Liver (tissue), 9 donors: ENCODE measurements around the gene UBE2R2. TPM values are rescaled to one million over a fixed set of nuclear protein-coding genes. Genes with fewer than 3 reads are reported as not detected.

Experiments used
- DNase-seq: peaks from one replicate; pipeline ENCODE4 v3.0.0-alpha.2; 2017; ENCODE audit warnings: low spot score
- H3K27ac ChIP-seq, 2 donors: one replicate each; pipeline ENCODE4 v1.7.0; 2013; ENCODE audit warnings: inconsistent platforms in 2 of 2, low read length in 2 of 2, control low read depth in 1 of 2, low read depth in 1 of 2, mild to moderate bottlenecking in 1 of 2
- H3K27me3 ChIP-seq, 4 donors: one replicate each; pipeline versions ENCODE4 v1.6.1 to v1.7.0; 2013; ENCODE audit warnings: low read length in 3 of 4, inconsistent platforms in 1 of 4, mild to moderate bottlenecking in 1 of 4, moderate library complexity in 1 of 4; ENCODE audit not compliant: control insufficient read depth in 4 of 4, insufficient read depth in 4 of 4
- H3K36me3 ChIP-seq, 4 donors: one replicate each; pipeline versions ENCODE4 v1.6.1 to v1.7.0; 2013; ENCODE audit warnings: low read length in 3 of 4, mild to moderate bottlenecking in 3 of 4, low read depth in 1 of 4, moderate library complexity in 1 of 4; ENCODE audit not compliant: control insufficient read depth in 4 of 4, insufficient read depth in 3 of 4
- H3K4me1 ChIP-seq, 4 donors: one replicate each; pipeline versions ENCODE4 v1.6.1 to v1.7.0; 2013; ENCODE audit warnings: low read length in 3 of 4, mild to moderate bottlenecking in 3 of 4, moderate library complexity in 1 of 4; ENCODE audit not compliant: control insufficient read depth in 4 of 4, insufficient read depth in 4 of 4
- H3K4me3 ChIP-seq, 3 donors: one replicate each; pipeline versions ENCODE4 v1.6.1 to v1.7.0; 2013; ENCODE audit warnings: low read length in 3 of 3, control low read depth in 1 of 3, low read depth in 1 of 3, mild to moderate bottlenecking in 1 of 3
- H3K9ac ChIP-seq, 2 donors: one replicate each; pipeline ENCODE4 v1.7.0; 2013; ENCODE audit warnings: low read length in 2 of 2, mild to moderate bottlenecking in 2 of 2, moderate library complexity in 2 of 2, control low read depth in 1 of 2, low read depth in 1 of 2
- H3K9me3 ChIP-seq, 4 donors: one replicate each; pipeline versions ENCODE4 v1.6.1 to v1.7.0; 2013; ENCODE audit warnings: low read length in 3 of 4; ENCODE audit not compliant: control insufficient read depth in 4 of 4
- EGR1 ChIP-seq, 2 donors: IDR thresholded peaks; 2 replicates each; pipeline ENCODE4 v1.6.1; 2016 to 2018; ENCODE audit warnings: antibody characterized with exemption in 2 of 2, low read depth in 2 of 2
- FOXA2 ChIP-seq: IDR thresholded peaks from 2 replicates; pipeline ENCODE4 v1.6.1; 2016; ENCODE audit warnings: antibody characterized with exemption
- GABPA ChIP-seq, 2 donors: IDR thresholded peaks in 1 of 2; conservative IDR thresholded peaks in 1 of 2; 2 replicates each; pipeline ENCODE4 v1.6.1; 2016; ENCODE audit warnings: antibody characterized with exemption in 2 of 2, mild to moderate bottlenecking in 1 of 2, moderate library complexity in 1 of 2
- HNF4G ChIP-seq: IDR thresholded peaks from 2 replicates; pipeline ENCODE4 v1.6.1; 2016; ENCODE audit warnings: antibody characterized with exemption
- JUND ChIP-seq, 2 donors: IDR thresholded peaks; 2 replicates each; pipeline ENCODE4 v1.6.1; 2016; ENCODE audit warnings: antibody characterized with exemption in 2 of 2
- RAD21 ChIP-seq, 2 donors: IDR thresholded peaks; 2 replicates each; pipeline ENCODE4 v1.6.1; 2016; ENCODE audit warnings: antibody characterized with exemption in 2 of 2, mild to moderate bottlenecking in 2 of 2
- RXRA ChIP-seq, 2 donors: IDR thresholded peaks; 2 replicates each; pipeline ENCODE4 v1.6.1; 2017 to 2018; ENCODE audit warnings: antibody characterized with exemption in 2 of 2, mild to moderate bottlenecking in 1 of 2
- TAF1 ChIP-seq: conservative IDR thresholded peaks from 2 replicates; pipeline ENCODE4 v1.6.1; 2016; ENCODE audit warnings: antibody characterized with exemption, mild to moderate bottlenecking
- YY1 ChIP-seq: IDR thresholded peaks from 2 replicates; pipeline ENCODE4 v1.6.1; 2016; ENCODE audit warnings: antibody characterized with exemption, mild to moderate bottlenecking
- ZBTB33 ChIP-seq: IDR thresholded peaks from 2 replicates; pipeline ENCODE4 v1.6.1; 2016; ENCODE audit warnings: antibody characterized with exemption
- WGBS: extraction: QIAGEN DNeasy Blood & Tissue Kit; methylation state at CpG from one replicate; pipeline ENCODE4 v1.1.7; 2013; 5-methylcytosine and 5-hydroxymethylcytosine counted together
- polyA plus RNA-seq, 2 donors: library from polyadenylated mRNA; stranded (reverse) in 1 of 2; unstranded in 1 of 2; fragments of 200-250 nt in 1 of 2; fragments of >200 nt in 1 of 2; fragmentation: Nextera tagmentation in 1 of 2; extraction: Ambion mirVana in 1 of 2; gene quantifications; one replicate each; pipeline versions ENCODE4 v1.2.1 to v1.2.3, GENCODE V29; 2013 to 2015
- total RNA-seq, 2 donors: library from RNA; depleted of rRNA; stranded (reverse); fragments of >200 nt; gene quantifications; one replicate each; pipeline ENCODE4 v1.2.3, GENCODE V29; 2014
- TF ChIP-seq, protein P1 (sequence below): IDR thresholded peaks from 2 replicates; pipeline ENCODE4 v1.6.1; 2016; ENCODE audit warnings: antibody characterized with exemption, mild to moderate bottlenecking
- TF ChIP-seq, protein P2 (sequence below): fragments of 150-350 bp; IDR thresholded peaks from 2 replicates; pipeline ENCODE4 v1.5.1; 2017; ENCODE audit warnings: improper control_type of control experiment, low read depth, low read length; ENCODE audit not compliant: missing input control
- donor health status: healthy.
- donor health status: healthy.
- donor health status: healthy.
- donor health status: healthy.
- donor health status: healthy.

UBE2R2 gene
- total and polyA plus RNA-seq, 4 donors, result 10.8 to 15.0 (median 14.2) TPM

GRCh38 chr9:33917036-33917435 lies 100.1 kb downstream of the UBE2R2 start:
- DNase-seq, result no peak
- WGBS, result 96% methylated on average over 9 of the region's 9 CpGs
- no peaks in the 10 kb centered on the region for H3K4me1 ChIP-seq
- H3K9ac ChIP-seq, result no peak overlapping the region
- H3K36me3 ChIP-seq, result peaks cover 9 to 60% (median 30%) of the 10 kb centered on the region in 4 donors
- no peaks in the 10 kb centered on the region for H3K27me3 ChIP-seq
- H3K27ac ChIP-seq, result no peak overlapping the region
- no peaks in the 10 kb centered on the region for H3K9me3 ChIP-seq
- no peak for TF ChIP-seq ZBTB33
- no peak for TF ChIP-seq JUND (IDR thresholded peaks at IDR 0.05)
- no peak for TF ChIP-seq RAD21 (IDR thresholded peaks at IDR 0.05)
- TF ChIP-seq, protein P1, sequence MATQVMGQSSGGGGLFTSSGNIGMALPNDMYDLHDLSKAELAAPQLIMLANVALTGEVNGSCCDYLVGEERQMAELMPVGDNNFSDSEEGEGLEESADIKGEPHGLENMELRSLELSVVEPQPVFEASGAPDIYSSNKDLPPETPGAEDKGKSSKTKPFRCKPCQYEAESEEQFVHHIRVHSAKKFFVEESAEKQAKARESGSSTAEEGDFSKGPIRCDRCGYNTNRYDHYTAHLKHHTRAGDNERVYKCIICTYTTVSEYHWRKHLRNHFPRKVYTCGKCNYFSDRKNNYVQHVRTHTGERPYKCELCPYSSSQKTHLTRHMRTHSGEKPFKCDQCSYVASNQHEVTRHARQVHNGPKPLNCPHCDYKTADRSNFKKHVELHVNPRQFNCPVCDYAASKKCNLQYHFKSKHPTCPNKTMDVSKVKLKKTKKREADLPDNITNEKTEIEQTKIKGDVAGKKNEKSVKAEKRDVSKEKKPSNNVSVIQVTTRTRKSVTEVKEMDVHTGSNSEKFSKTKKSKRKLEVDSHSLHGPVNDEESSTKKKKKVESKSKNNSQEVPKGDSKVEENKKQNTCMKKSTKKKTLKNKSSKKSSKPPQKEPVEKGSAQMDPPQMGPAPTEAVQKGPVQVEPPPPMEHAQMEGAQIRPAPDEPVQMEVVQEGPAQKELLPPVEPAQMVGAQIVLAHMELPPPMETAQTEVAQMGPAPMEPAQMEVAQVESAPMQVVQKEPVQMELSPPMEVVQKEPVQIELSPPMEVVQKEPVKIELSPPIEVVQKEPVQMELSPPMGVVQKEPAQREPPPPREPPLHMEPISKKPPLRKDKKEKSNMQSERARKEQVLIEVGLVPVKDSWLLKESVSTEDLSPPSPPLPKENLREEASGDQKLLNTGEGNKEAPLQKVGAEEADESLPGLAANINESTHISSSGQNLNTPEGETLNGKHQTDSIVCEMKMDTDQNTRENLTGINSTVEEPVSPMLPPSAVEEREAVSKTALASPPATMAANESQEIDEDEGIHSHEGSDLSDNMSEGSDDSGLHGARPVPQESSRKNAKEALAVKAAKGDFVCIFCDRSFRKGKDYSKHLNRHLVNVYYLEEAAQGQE, result no peak
- TF ChIP-seq FOXA2, result no peak
- TF ChIP-seq EGR1 (IDR thresholded peaks at IDR 0.05; ENCODE audit: low read depth in 2 of 2), result no peak
- TF ChIP-seq TAF1, result no peak
- TF ChIP-seq HNF4G, result no peak
- no peak for TF ChIP-seq RXRA (IDR thresholded peaks at IDR 0.05)
- H3K4me3 ChIP-seq, result no peak overlapping the region

DNA sequence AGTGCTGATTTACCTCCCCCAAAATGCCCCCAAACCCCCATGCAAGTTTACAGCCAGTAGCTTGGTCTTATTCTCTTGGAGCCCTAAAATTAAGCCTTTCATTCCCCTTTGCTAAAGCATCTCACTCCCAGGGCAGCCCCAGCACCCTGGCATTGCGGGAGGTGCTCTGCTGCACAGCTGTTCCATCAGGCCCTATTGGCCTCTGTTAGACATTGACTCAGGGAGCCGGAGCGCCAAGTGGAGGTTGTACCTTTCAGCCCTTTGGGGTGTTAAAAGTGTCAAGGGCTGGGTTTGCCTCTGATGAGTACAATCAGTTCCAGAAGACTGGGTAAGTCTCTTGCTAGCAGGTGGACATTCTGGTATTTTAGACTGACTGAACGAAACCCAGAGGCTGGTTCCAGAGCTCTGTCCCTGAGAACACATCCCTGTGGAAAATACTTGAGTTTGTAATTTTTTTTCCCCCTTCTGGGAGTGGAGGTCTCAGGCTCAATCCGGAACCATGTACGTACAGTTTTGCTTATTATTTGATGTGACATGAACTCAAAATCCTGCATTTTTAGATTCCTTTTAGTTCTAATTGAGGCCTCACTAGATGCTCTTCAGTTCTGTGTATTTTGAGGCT lies 102.4 kb downstream of the UBE2R2 start:
- 93% methylated on average over 6 of the region's 6 CpGs for WGBS
- DNase-seq, result no peak
- peaks cover 0 to 3% (median 0%) of the 10 kb centered on the region in 4 donors for H3K4me1 ChIP-seq
- H3K27ac ChIP-seq, result no peak overlapping the region
- no peak overlapping the region for H3K4me3 ChIP-seq
- peaks cover 16 to 67% (median 29%) of the 10 kb centered on the region in 4 donors for H3K36me3 ChIP-seq
- H3K9me3 ChIP-seq, result no peaks in the 10 kb centered on the region
- no peak for TF ChIP-seq YY1
- no peak for TF ChIP-seq RXRA (IDR thresholded peaks at IDR 0.05)
- TF ChIP-seq, protein P2, sequence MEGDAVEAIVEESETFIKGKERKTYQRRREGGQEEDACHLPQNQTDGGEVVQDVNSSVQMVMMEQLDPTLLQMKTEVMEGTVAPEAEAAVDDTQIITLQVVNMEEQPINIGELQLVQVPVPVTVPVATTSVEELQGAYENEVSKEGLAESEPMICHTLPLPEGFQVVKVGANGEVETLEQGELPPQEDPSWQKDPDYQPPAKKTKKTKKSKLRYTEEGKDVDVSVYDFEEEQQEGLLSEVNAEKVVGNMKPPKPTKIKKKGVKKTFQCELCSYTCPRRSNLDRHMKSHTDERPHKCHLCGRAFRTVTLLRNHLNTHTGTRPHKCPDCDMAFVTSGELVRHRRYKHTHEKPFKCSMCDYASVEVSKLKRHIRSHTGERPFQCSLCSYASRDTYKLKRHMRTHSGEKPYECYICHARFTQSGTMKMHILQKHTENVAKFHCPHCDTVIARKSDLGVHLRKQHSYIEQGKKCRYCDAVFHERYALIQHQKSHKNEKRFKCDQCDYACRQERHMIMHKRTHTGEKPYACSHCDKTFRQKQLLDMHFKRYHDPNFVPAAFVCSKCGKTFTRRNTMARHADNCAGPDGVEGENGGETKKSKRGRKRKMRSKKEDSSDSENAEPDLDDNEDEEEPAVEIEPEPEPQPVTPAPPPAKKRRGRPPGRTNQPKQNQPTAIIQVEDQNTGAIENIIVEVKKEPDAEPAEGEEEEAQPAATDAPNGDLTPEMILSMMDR, result no peak
- TF ChIP-seq GABPA (IDR thresholded peaks at IDR 0.05 in 1 of 2, conservative IDR thresholded peaks at IDR 0.05 in 1 of 2), result no peak
- no peak overlapping the region for H3K9ac ChIP-seq
- no peaks in the 10 kb centered on the region for H3K27me3 ChIP-seq
